ENCODE data around the gene TBC1D10A.

Gene TBC1D10A

DNA sequence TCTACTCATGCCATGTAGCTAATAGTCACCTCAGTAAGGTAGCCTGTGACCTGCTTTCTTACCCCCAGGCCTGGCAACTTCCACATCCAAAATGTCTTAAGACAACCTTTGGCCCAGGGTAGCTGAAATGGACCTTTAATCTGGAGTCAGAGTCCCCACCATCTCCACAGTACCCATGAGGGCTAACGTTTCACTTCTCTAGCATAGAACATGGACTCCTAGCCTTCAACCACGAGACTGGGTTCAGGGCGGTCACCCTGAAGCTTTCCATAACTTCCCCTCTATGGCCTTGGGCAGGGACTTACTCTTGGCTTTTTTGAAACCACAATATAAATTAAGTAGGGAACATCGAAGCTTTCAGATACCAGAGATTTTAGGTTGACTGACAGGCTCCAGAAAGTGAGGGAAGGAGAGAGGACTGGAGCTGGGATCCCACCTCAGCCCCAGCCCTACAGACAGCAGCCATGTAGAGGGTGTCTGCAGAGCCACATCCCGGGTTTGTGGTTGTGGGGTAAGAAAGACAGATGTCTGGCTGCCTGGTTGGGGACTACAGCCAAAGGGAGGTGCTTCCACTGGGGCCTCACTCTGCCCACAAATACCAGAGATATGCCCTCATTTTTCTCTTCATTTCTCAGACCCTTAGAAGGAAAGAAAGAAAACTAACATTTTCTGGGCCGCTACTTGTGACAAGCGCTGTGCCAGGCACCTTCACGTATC is 2.6 kb downstream of the TBC1D10A start:
- TF ChIP-seq, protein P1, sequence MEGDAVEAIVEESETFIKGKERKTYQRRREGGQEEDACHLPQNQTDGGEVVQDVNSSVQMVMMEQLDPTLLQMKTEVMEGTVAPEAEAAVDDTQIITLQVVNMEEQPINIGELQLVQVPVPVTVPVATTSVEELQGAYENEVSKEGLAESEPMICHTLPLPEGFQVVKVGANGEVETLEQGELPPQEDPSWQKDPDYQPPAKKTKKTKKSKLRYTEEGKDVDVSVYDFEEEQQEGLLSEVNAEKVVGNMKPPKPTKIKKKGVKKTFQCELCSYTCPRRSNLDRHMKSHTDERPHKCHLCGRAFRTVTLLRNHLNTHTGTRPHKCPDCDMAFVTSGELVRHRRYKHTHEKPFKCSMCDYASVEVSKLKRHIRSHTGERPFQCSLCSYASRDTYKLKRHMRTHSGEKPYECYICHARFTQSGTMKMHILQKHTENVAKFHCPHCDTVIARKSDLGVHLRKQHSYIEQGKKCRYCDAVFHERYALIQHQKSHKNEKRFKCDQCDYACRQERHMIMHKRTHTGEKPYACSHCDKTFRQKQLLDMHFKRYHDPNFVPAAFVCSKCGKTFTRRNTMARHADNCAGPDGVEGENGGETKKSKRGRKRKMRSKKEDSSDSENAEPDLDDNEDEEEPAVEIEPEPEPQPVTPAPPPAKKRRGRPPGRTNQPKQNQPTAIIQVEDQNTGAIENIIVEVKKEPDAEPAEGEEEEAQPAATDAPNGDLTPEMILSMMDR (IDR thresholded peaks at IDR 0.05; ENCODE audit: control extremely low read depth, extremely low read depth, low read depth, missing control alignments), result no peak
- ChIA-PET CTCF (interaction anchor here (1.0 to 2.2 kb wide), 4 partner anchors 9 to 36 kb away, joined by 3 to 11 read pairs (median 6); partner anchors contain the start of gene CASTOR1), POLR2A (no interaction called here)
- no peak for DNase-seq (ENCODE audit: extremely low spot score)

DNA sequence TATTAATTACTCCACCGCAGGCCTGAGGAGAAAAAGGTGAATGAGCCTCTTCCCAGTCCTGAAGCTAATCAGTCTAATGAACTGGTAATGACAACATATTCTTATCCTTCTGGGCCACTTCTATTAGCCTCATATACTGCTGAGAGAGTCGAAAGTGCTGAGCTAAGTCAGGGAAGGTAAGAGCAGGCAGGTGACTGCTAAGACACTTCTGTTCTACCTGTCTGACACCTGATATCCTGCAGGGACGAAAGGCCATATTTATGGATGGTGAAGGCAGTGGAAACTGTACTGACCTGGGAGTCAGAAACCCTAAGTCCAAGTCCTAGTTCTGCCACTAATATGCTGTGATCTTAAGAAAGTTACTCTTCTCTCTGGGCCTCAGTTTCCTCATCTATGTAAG is 3.5 kb downstream of the TBC1D10A start:
- TF ChIP-seq, protein P1 (IDR thresholded peaks at IDR 0.05; ENCODE audit: control extremely low read depth, extremely low read depth, low read depth, missing control alignments), result no peak
- POLR2A ChIA-PET, result interaction anchor here (0.6 kb wide), 1 partner anchor 186 kb away, joined by 3 read pairs; no protein-coding TSS in a partner anchor
- DNase-seq (ENCODE audit: extremely low spot score), result no peak
- CTCF ChIA-PET, result interaction anchor here (1.2 kb wide), 1 partner anchor 36 kb away, joined by 6 read pairs; no protein-coding TSS in a partner anchor

DNA sequence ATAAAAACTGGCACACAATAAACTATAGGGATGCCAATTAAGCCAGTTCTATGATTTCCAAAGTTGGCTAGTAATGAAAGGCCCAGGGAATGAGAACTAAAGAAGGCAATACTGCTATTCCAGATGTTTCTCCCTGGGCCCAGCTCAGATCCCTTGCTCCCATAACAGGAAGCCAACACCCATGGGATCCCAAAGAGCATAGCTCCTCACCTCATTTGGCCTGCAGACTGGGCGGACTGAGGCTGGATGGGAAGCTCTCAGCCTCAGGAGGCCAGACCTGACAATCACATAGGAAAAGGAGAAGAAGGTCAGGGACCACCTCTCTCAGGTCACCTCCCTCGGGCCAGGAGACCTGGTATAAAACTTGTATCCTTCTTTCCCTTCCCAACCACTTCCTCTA is 5.3 kb downstream of the TBC1D10A start:
- TF ChIP-seq, protein P1 (IDR thresholded peaks at IDR 0.05; ENCODE audit: control extremely low read depth, extremely low read depth, low read depth, missing control alignments), result no peak
- CTCF ChIA-PET, result interaction anchor here (1.1 to 2.3 kb wide), 2 partner anchors 11 to 33 kb away, joined by 6 to 7 read pairs; no protein-coding TSS in a partner anchor
- POLR2A ChIA-PET, result interaction anchor here (0.7 kb wide), 1 partner anchor 12 kb away, joined by 3 read pairs; no protein-coding TSS in a partner anchor
- no peak for DNase-seq (ENCODE audit: extremely low spot score)

DNA sequence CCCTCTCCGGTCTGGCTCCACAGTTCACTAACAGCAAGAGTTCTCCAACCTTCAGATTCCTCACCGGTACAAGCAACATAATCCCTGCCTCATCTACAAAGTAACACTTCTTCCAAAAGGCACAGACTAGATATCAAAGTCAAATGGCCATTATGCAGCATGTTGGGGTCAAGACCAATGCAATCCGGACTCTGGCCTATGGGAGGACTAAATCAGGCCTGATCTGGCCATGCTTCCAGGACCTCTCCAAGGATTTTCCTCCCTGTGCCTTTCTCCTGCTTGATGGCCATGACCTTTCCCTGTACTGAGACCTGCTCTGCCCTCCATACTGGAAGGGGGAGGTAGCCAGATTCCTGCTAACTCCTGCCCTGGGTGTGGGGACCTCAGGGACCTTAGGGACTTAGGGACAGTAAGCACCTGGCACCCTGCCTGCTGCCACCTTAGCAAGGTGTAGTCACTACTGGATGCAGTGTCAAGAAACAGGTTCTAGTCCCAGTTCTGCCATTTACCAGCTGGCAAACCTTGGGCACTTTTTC is 6.7 kb downstream of the TBC1D10A start:
- CTCF ChIA-PET, result interaction anchor here (1.0 to 2.3 kb wide), 2 partner anchors 10 to 32 kb away, joined by 5 to 7 read pairs; no protein-coding TSS in a partner anchor
- TF ChIP-seq, protein P1 (IDR thresholded peaks at IDR 0.05; ENCODE audit: control extremely low read depth, extremely low read depth, low read depth, missing control alignments), result no peak
- POLR2A ChIA-PET, result no interaction called here

DNA sequence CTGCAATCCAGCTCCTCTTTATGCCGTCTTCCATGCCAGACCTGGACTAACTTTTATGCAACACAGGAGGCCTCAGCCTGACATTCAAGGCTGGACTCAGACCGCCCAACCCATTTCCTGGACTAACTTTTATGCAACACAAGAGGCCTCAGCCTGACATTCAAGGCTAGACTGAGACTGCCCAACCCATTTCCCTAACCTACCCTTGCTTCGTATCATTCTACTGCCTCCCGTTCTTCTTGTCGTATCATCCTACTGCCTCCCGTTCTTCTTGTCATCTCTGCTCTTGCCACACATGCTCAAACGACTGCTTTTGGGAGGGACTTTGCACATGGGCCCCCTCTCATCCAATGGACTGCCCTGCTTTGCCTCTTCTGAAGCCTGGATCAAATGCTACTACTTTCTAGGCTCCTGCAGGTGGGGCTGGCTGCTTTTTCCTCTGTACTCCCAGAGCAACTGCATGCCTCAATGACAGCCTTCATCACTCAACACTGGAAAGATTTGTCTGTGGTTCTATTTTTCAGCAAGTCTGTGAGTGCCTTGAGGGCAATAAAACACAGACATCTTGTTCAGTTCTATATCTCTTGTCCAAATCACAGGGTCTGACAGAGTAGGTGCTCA is 7.8 kb downstream of the TBC1D10A start:
- POLR2A ChIA-PET, result interaction anchor here (0.5 kb wide), 1 partner anchor 36 kb away, joined by 4 read pairs; no protein-coding TSS in a partner anchor
- CTCF ChIA-PET, result interaction anchor here (0.7 to 2.3 kb wide), 4 partner anchors 9 to 69 kb away, joined by 3 to 7 read pairs (median 4); no protein-coding TSS in a partner anchor
- DNase-seq (ENCODE audit: extremely low spot score), result no peak
- TF ChIP-seq, protein P1 (IDR thresholded peaks at IDR 0.05; ENCODE audit: control extremely low read depth, extremely low read depth, low read depth, missing control alignments), result no peak

More for the DNA sequence above, 6.7 kb downstream of the TBC1D10A start:
- no peak for DNase-seq (ENCODE audit: extremely low spot score)

DNA sequence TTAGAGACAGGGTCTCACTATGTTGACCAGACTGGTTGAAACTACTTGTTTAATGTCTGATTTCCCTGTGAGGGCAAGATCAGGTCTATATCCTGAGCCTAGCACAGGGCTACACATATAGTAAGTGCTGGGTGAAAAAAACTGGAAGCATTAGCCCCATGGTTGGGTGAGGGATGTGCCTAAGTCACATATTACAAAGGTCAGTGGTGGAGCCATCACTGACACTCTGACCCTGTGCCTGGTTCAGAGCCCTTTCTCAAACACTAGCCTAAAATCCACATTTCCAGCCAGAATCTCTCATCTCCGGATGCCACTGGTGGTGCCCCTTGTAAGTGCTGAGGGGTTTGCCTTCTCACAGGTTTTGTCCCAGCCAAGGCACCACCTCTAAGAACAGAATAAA is 9.0 kb downstream of the TBC1D10A start:
- ChIA-PET POLR2A (no interaction called here), CTCF (no interaction called here)
- no peak for DNase-seq (ENCODE audit: extremely low spot score)
- TF ChIP-seq, protein P1 (IDR thresholded peaks at IDR 0.05; ENCODE audit: control extremely low read depth, extremely low read depth, low read depth, missing control alignments), result no peak

All from GM10248 (cell line).